ENCODE results near the gene AADACL4. TPM values are rescaled to one million over a fixed set of nuclear protein-coding genes. Genes with fewer than 3 reads are reported as not detected.

The AADACL4 gene
- total RNA-seq, 1 experiment from 2014 or later: not detected

DNA sequence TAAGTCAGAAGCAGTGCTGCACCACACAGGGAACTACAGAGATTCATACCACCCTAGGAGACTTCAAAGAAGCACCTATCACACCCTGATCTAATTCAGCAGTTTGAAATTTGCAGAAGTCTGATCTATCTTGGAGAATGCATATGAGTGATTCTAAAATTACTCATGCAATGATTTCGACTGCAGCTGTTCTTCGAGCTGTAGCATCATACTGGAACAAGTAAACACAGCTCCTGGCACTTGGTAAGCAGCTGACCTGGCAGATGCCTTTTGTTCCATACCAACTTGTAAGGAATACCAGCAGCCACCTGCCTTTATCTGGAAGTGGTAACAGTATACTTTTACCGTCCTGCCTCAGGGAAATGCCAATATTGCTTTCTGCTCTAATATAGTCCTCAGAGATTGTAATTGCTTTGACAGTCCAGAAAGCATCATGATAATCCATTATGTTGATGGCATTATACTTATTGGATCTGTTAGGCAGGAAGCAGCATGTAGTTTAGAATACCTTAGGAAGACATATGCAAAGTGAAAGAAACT, 25.7 kb downstream of the AADACL4 start:
- Histone ChIP-seq H4K91ac (ENCODE audit: insufficient read length, low read depth, low read length) (no peak overlapping the region), H3K4ac (ENCODE audit: low read depth, low read length) (no peak overlapping the region), H3K9ac (ENCODE audit: extremely low read depth, insufficient read length, low read length) (no peak overlapping the region), H3K14ac (ENCODE audit: insufficient read depth, low read length) (no peak overlapping the region), H3K56ac (ENCODE audit: insufficient read length, low read depth, low read length) (no peak overlapping the region), H4K5ac (ENCODE audit: insufficient read length, low read depth, low read length) (no peak overlapping the region), H3K4me1 (ENCODE audit: insufficient read depth, low read length) (no peaks in the 10 kb centered on the region), H2BK5ac (ENCODE audit: insufficient read length, low read length) (no peak overlapping the region), H3K27ac (ENCODE audit: insufficient read length, low read depth, low read length) (no peak overlapping the region), H2AK5ac (ENCODE audit: insufficient read length, low read length) (no peak overlapping the region), H3K27me3 (ENCODE audit: insufficient read depth, low read length) (no peaks in the 10 kb centered on the region), H2AFZ (ENCODE audit: low read length) (no peak overlapping the region), H3T11ph (ENCODE audit: low read length) (no peak overlapping the region), H2BK120ac (ENCODE audit: low read depth, low read length, poor library complexity, severe bottlenecking) (no peak overlapping the region), H3K18ac (ENCODE audit: insufficient read length, low read depth, low read length) (no peak overlapping the region), H4K20me1 (ENCODE audit: control insufficient read depth, insufficient read depth, insufficient read length) (no peaks in the 10 kb centered on the region), H2BK12ac (ENCODE audit: insufficient read length, low read depth, low read length) (no peak overlapping the region), H3K79me1 (ENCODE audit: insufficient read depth, low read depth, low read length, poor library complexity, severe bottlenecking) (no peaks in the 10 kb centered on the region), H2BK20ac (ENCODE audit: low read depth, low read length, poor library complexity, severe bottlenecking) (no peak overlapping the region), H3K9me3 (ENCODE audit: control insufficient read depth, low read depth, low read length) (peaks cover 12% of the 10 kb centered on the region), H3K4me2 (ENCODE audit: insufficient read depth, insufficient read length, low read length) (no peak overlapping the region), H3K79me2 (ENCODE audit: insufficient read depth, low read length) (no peaks in the 10 kb centered on the region), H3K23ac (ENCODE audit: insufficient read length, low read depth, low read length) (no peak overlapping the region), H2BK15ac (ENCODE audit: low read depth, low read length) (no peak overlapping the region), H4K8ac (replicated peaks; ENCODE audit: insufficient read length, low read depth, low read length) (no peak overlapping the region), H3K23me2 (ENCODE audit: insufficient read length, low read depth, low read length, poor library complexity, severe bottlenecking) (no peaks in the 10 kb centered on the region)
- Mint-ChIP-seq H3K36me3 (ENCODE audit: insufficient read depth in 1 of 3, low read depth in 3 of 3) (peaks cover 1 to 10% (median 6%) of the 10 kb centered on the region in 3 experiments; a peak in 5 of 7 replicates), H3K4me3 (no peak overlapping the region), H3K27me3 (ENCODE audit: low read depth) (peaks cover 12% of the 10 kb centered on the region), H3K27ac (no peak overlapping the region), H3K9me3 (peaks cover 6 to 15% of the 10 kb centered on the region in 2 experiments), H3K4me1 (no peaks in the 10 kb centered on the region)
- DNase-seq: no peak
- TF ChIP-seq CTCF (conservative IDR thresholded peaks at IDR 0.05): no peak
- WGBS (ENCODE audit: extremely low coverage, insufficient read length, low lambda C conversion rate): no CpG with 5 or more reads among the region's 3 CpGs

All from H9 (cell line).